Thyroid gland (tissue), 4 donors: ENCODE results near the gene DENND10. TPM values are rescaled to one million over a fixed set of nuclear protein-coding genes. Genes with fewer than 3 reads are reported as not detected.

ENCODE experiments used
- DNase-seq, 2 donors: peaks; one replicate each; pipeline ENCODE4 v3.0.0-alpha.2; 2019
- H3K27ac ChIP-seq, 3 donors: fragments of 200-600 bp; sonication (generic); 1 replicate in 2 of 3; 2 replicates in 1 of 3; pipeline ENCODE4 v1.5.1; 2016 to 2019; ENCODE audit warnings: mild to moderate bottlenecking in 1 of 3, moderate library complexity in 1 of 3
- H3K27me3 ChIP-seq: fragments of 200-600 bp; sonication (generic); one replicate; pipeline ENCODE4 v1.5.1; 2019
- H3K36me3 ChIP-seq, 2 donors: fragments of 200-600 bp; sonication (generic); one replicate each; pipeline ENCODE4 v1.5.1; 2016 to 2019
- H3K4me1 ChIP-seq, 2 donors: fragments of 200-600 bp; sonication (generic); one replicate each; pipeline ENCODE4 v1.5.1; 2017 to 2019
- H3K4me3 ChIP-seq, 3 donors: fragments of 200-600 bp; sonication (generic); replicated peaks in 1 of 3; 1 replicate in 2 of 3; 2 replicates in 1 of 3; pipeline ENCODE4 v1.5.1; 2016; ENCODE audit warnings: mild to moderate bottlenecking in 1 of 3
- H3K9me3 ChIP-seq: fragments of 200-600 bp; sonication (generic); one replicate; pipeline ENCODE4 v1.5.1; 2017
- CTCF ChIP-seq, 6 experiments: fragments of 200-600 bp in 3 of 6; fragments of 450-650 bp in 3 of 6; sonication (generic) in 3 of 6; IDR thresholded peaks; one replicate each; pipeline ENCODE4 v1.5.1; 2016 to 2019; ENCODE audit warnings: antibody characterized with exemption in 6 of 6, mild to moderate bottlenecking in 2 of 6, inconsistent platforms in 1 of 6, moderate library complexity in 1 of 6
- POLR2A ChIP-seq, 2 donors: fragments of 450-650 bp; IDR thresholded peaks; one replicate each; pipeline ENCODE4 v1.6.1; 2017; ENCODE audit warnings: antibody characterized with exemption in 2 of 2, mild to moderate bottlenecking in 2 of 2, moderate library complexity in 1 of 2
- WGBS, 2 donors: methylation state at CpG; one replicate each; pipeline ENCODE4 v1.1.5; 2017; 5-methylcytosine and 5-hydroxymethylcytosine counted together
- intact Hi-C: fragments of 100-400 bp; cut with DNase I; formaldehyde crosslinking; loops from one replicate; pipeline ENCODE4 v1.15.1; 2023
- total RNA-seq, 4 donors: library from RNA; depleted of rRNA; stranded (reverse); fragments of >200 nt; gene quantifications; one replicate each; pipeline ENCODE4 v1.2.3, GENCODE V29; 2016

DENND10 gene
- total RNA-seq, result 10 to 100 TPM; 46.4 to 55.3 (median 53.1) TPM

DNA sequence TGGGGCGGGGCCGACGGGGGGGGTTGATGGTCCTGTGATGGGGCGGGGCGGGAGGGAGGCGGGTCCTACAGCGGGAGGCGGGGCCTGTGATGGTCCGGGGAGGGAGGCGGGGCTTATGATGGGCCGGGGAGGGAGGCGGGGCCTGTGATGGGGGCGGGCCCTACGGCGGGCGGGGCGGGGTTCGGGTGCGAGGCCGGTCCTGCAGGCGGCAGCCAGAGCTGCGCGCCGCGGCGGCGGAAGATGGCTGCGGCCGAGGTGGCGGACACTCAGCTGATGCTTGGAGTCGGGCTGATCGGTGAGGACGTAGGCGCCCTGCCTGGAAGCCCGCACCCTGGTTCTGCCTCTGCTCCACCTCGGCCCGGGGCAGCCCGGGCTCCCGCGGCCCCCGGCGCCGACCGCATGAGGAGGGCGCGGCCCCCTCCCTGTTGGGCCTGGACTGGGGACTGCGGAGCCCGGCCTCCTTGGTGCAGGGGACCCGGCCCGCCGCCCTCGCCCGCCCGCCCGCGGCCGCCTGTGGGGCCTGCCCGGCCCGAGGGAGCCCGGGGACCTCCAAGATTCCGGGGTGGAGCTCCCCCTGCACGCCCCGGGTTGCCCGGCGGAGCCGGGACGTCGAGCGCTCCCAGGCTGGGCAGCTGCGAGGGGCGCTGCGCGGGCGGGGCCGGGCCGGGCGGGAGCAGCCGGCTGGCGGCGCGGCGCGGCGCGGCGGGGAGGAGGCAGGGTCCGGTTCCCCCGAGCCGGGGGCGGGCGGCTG lies at the start of gene DENND10:
DENND10 (plus strand) TSS at position 211 of the 751 bp plus-strand sequence; CDS start at position 241, 30 bp downstream.
- peak within 1 kb of the TSS; percentile 50 to 79 (median 53) for H3K27ac ChIP-seq
- WGBS, 2 donors, result 0% methylated on average over 1 to 3 of the region's 91 CpGs
- no peaks in the 10 kb centered on the region for H3K9me3 ChIP-seq

DNA sequence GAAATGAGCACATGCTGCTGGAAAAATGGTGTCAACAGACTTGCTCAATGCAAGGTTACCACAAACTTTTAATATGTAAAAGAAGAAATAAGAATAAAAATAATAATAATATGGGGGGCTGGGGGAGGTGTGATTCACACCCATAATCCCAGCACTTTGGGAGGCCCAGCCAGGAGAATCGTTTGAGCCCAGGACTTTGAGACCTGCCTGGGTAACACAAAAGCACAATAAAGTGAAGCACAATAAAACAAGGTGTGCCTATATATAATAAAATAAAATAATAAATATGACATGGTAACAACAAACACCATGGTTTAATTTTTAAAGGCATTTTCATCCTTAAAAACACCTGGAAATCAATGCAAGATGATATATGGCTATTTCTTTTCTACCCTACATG lies 48.4 kb upstream of the DENND10 start:
- Histone ChIP-seq H3K27ac (no peak overlapping the region), H3K4me1 (peaks cover 0 to 9% of the 10 kb centered on the region in 2 donors), H3K36me3 (peaks cover 67 to 93% of the 10 kb centered on the region in 2 donors), H3K4me3 (no peak overlapping the region), H3K27me3 (no peaks in the 10 kb centered on the region), H3K9me3 (no peaks in the 10 kb centered on the region)
- intact Hi-C loops, result no loop called here
- TF ChIP-seq POLR2A (IDR thresholded peaks at IDR 0.05) (no peak), CTCF (IDR thresholded peaks at IDR 0.05) (no peak)
- 92 to 98% methylated on average over 1 of the region's 1 CpG for WGBS, 2 donors
- DNase-seq, result no peak

More for the DNA sequence above, at the start of gene DENND10:
- TF ChIP-seq CTCF (IDR thresholded peaks at IDR 0.05) (peak in 1 of 6 experiments; percentile 9), POLR2A (IDR thresholded peaks at IDR 0.05) (peak; percentile 18 to 83)
- Histone ChIP-seq H3K36me3 (peaks cover 0 to 7% of the 10 kb centered on the region in 2 donors), H3K4me1 (peaks cover 7% of the 10 kb centered on the region in 2 donors), H3K4me3 (peak within 1 kb of the TSS; percentile 39 to 91 (median 85)), H3K27me3 (no peaks in the 10 kb centered on the region)
- intact Hi-C loops, result no loop called here
- peak; percentile 70 to 73 for DNase-seq

DNA sequence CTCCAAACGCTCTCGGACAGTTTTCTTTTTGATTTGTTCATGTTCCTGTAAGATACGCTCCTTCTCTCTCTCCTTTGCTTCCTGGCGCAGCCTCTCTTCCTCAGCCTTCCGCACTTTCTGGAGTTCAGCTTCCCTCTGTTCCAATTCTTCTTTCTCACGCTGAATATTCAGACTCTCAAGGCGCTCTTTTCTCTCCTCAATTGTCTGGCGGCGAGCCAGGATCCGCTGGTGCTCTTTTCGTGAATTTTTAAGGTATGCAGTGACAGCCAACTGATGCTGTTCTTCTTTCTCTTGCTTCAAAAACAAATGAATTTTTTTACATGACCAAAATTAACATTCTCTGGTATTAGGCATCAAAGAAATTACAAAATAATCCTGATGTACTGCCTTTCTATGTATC lies 45.9 kb upstream of the DENND10 start:
- 66 to 79% methylated on average over 11 of the region's 11 CpGs for WGBS, 2 donors
- no peak for TF ChIP-seq CTCF (IDR thresholded peaks at IDR 0.05)
- no peak for TF ChIP-seq POLR2A (IDR thresholded peaks at IDR 0.05)
- Histone ChIP-seq H3K27ac (no peak overlapping the region), H3K9me3 (no peaks in the 10 kb centered on the region), H3K4me3 (no peak overlapping the region), H3K27me3 (no peaks in the 10 kb centered on the region), H3K4me1 (peaks cover 0 to 9% of the 10 kb centered on the region in 2 donors), H3K36me3 (peaks cover 50 to 70% of the 10 kb centered on the region in 2 donors)
- intact Hi-C loops, result no loop called here
- no peak for DNase-seq

- 36 to 48% methylated on average over 4 of the region's 4 CpGs for WGBS, 2 donors
- no peaks in the 10 kb centered on the region for H3K27me3 ChIP-seq
- peak overlapping the region in 2 of 3 donors; percentile 25 to 31 for H3K27ac ChIP-seq
- peaks cover 0 to 9% of the 10 kb centered on the region in 2 donors for H3K4me1 ChIP-seq
- TF ChIP-seq CTCF (IDR thresholded peaks at IDR 0.05) (no peak), POLR2A (IDR thresholded peaks at IDR 0.05) (no peak)
- H3K9me3 ChIP-seq, result no peaks in the 10 kb centered on the region
- DNase-seq, result peak; percentile 45 to 47
- H3K36me3 ChIP-seq, result peaks cover 60 to 68% of the 10 kb centered on the region in 2 donors
- no peak overlapping the region for H3K4me3 ChIP-seq
- intact Hi-C loops, result no loop called here
These were observed 44.4 kb upstream of the DENND10 start for GRCh38 chr10:119059557-119059956.

GRCh38 chr10:119060107-119060506 lies 43.8 kb upstream of the DENND10 start:
- TF ChIP-seq POLR2A (IDR thresholded peaks at IDR 0.05), result no peak
- TF ChIP-seq CTCF (IDR thresholded peaks at IDR 0.05), result no peak
- Histone ChIP-seq H3K27ac (peak overlapping the region in 2 of 3 donors; percentile 25 to 31), H3K9me3 (no peaks in the 10 kb centered on the region), H3K27me3 (no peaks in the 10 kb centered on the region), H3K36me3 (peaks cover 62 to 68% of the 10 kb centered on the region in 2 donors), H3K4me3 (no peak overlapping the region), H3K4me1 (peaks cover 0 to 9% of the 10 kb centered on the region in 2 donors)
- DNase-seq, result no peak
- WGBS, 2 donors, result 71 to 86% methylated on average over 1 of the region's 1 CpG
- intact Hi-C loops, result no loop called here
